Ishikawa (cell line): ENCODE measurements around the gene ARHGEF17.

ENCODE experiments used
- CEBPB ChIP-seq: IDR thresholded peaks from 2 replicates; pipeline ENCODE4 v1.6.1; 2012
- CREB1 ChIP-seq: IDR thresholded peaks from 2 replicates; pipeline ENCODE4 v1.6.1; 2012; ENCODE audit warnings: low read depth
- EGR1 ChIP-seq: IDR thresholded peaks from 2 replicates; pipeline ENCODE4 v1.6.1; 2012
- EP300 ChIP-seq: IDR thresholded peaks from 2 replicates; pipeline ENCODE4 v1.6.1; 2012; ENCODE audit warnings: borderline replicate concordance
- FOXM1 ChIP-seq: IDR thresholded peaks from 2 replicates; pipeline ENCODE4 v1.6.1; 2012; ENCODE audit warnings: low read depth, borderline replicate concordance
- NFIC ChIP-seq: IDR thresholded peaks from 2 replicates; pipeline ENCODE4 v1.6.1; 2012
- RAD21 ChIP-seq: IDR thresholded peaks from 2 replicates; pipeline ENCODE4 v1.6.1; 2012; ENCODE audit warnings: low read depth
- TAF1 ChIP-seq: IDR thresholded peaks from 2 replicates; pipeline ENCODE4 v1.6.1; 2012; ENCODE audit warnings: low read depth, mild to moderate bottlenecking
- TCF12 ChIP-seq: IDR thresholded peaks from 2 replicates; pipeline ENCODE4 v1.6.1; 2012; ENCODE audit warnings: low read depth
- TEAD4 ChIP-seq: IDR thresholded peaks from 2 replicates; pipeline ENCODE4 v1.6.1; 2012
- YY1 ChIP-seq: IDR thresholded peaks from 2 replicates; pipeline ENCODE4 v1.6.1; 2012; ENCODE audit warnings: low read depth
- ZBTB7A ChIP-seq: IDR thresholded peaks from 2 replicates; pipeline ENCODE4 v1.6.1; 2012; ENCODE audit warnings: low read depth
- TF ChIP-seq, protein P1 (sequence below): IDR thresholded peaks from 2 replicates; pipeline ENCODE4 v1.6.1; 2012; ENCODE audit warnings: low read depth, mild to moderate bottlenecking
- TF ChIP-seq, protein P2 (sequence below): IDR thresholded peaks from 2 replicates; pipeline ENCODE4 v1.6.1; 2012
- TF ChIP-seq, protein P3 (sequence below): IDR thresholded peaks from 2 replicates; pipeline ENCODE4 v1.6.1; 2012

ARHGEF17 gene

DNA sequence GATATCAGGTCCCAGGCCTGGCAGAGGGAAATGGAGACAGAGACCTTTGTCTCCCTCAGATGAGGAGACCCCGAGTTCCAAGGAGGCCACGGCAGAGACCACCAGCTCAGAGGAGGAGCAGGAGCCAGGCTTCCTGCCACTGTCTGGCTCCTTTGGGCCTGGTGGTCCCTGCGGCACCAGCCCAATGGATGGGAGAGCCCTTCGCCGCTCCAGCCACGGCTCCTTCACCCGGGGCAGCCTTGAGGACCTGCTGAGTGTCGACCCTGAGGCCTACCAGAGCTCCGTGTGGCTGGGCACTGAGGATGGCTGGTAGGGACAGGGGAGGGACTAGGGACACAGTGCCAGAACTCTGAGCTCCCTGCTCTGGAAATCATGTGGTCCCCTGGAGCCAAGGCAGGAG lies 55.1 kb downstream of the ARHGEF17 start:
- no peak for TF ChIP-seq TAF1
- TF ChIP-seq, protein P1, sequence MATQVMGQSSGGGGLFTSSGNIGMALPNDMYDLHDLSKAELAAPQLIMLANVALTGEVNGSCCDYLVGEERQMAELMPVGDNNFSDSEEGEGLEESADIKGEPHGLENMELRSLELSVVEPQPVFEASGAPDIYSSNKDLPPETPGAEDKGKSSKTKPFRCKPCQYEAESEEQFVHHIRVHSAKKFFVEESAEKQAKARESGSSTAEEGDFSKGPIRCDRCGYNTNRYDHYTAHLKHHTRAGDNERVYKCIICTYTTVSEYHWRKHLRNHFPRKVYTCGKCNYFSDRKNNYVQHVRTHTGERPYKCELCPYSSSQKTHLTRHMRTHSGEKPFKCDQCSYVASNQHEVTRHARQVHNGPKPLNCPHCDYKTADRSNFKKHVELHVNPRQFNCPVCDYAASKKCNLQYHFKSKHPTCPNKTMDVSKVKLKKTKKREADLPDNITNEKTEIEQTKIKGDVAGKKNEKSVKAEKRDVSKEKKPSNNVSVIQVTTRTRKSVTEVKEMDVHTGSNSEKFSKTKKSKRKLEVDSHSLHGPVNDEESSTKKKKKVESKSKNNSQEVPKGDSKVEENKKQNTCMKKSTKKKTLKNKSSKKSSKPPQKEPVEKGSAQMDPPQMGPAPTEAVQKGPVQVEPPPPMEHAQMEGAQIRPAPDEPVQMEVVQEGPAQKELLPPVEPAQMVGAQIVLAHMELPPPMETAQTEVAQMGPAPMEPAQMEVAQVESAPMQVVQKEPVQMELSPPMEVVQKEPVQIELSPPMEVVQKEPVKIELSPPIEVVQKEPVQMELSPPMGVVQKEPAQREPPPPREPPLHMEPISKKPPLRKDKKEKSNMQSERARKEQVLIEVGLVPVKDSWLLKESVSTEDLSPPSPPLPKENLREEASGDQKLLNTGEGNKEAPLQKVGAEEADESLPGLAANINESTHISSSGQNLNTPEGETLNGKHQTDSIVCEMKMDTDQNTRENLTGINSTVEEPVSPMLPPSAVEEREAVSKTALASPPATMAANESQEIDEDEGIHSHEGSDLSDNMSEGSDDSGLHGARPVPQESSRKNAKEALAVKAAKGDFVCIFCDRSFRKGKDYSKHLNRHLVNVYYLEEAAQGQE = no peak
- no peak for TF ChIP-seq TCF12
- no peak for TF ChIP-seq NFIC
- TF ChIP-seq EP300 = no peak

DNA sequence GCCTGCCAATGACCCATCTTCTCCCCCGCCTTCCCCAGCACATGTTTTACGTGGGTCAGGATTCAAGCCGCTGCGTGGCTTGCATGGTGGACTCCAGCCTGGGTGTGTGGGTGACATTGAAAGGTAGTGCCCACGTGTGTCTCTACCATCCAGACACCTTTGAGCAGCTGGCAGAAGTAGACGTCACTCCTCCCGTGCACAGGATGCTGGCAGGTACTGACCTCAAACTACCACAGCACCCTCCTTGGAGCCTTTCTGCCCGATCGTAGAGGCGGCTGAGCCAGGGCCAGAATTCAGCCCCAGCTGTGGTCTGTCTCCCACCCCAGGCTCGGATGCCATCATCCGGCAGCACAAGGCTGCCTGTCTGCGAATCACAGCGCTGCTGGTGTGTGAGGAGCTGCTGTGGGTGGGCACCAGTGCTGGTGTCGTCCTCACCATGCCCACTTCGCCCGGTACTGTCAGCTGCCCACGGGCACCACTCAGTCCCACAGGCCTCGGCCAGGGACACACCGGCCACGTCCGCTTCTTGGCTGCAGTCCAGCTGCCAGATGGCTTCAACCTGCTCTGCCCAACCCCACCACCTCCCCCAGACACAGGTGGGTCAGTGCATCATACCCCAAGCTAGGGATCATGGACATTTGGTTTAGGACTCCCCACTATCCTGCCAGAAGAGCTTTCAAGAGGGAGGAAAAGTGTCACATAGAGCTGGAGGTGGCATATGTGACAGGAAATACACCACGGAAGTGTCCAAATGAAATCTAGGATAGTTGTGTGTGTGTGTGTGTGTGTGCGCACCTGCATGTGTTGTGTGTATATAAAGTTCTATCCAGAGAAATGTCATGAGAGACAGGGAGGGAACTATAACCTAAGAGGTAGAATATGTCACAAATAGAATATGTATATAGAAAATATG lies 57.5 kb downstream of the ARHGEF17 start:
- TF ChIP-seq EGR1 (no peak), NFIC (no peak), TEAD4 (no peak), YY1 (no peak), CREB1 (no peak), CEBPB (no peak)
- TF ChIP-seq, protein P2, sequence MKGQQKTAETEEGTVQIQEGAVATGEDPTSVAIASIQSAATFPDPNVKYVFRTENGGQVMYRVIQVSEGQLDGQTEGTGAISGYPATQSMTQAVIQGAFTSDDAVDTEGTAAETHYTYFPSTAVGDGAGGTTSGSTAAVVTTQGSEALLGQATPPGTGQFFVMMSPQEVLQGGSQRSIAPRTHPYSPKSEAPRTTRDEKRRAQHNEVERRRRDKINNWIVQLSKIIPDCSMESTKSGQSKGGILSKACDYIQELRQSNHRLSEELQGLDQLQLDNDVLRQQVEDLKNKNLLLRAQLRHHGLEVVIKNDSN = no peak
- TF ChIP-seq, protein P1 = no peak

DNA sequence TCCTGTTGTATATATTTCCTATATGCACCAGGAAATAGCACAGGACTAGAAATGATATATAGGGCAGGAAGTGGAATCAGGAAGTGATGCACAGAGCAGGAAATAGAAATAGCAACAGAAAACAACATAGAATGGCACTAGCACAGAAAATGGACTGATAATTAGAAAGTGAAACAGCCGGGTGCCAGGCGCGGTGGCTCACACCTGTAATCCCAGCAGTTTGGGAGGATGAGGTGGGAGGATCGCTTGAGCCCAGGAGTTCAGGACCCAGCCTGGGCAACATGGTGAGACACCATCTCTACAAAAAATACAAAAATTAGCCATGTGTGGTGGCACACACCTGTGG lies 58.2 kb downstream of the ARHGEF17 start:
- TF ChIP-seq EP300 (no peak), FOXM1 (no peak), TEAD4 (no peak), EGR1 (no peak), TAF1 (no peak), ZBTB7A (no peak), CREB1 (no peak), CEBPB (no peak), YY1 (no peak)
- TF ChIP-seq, protein P3, sequence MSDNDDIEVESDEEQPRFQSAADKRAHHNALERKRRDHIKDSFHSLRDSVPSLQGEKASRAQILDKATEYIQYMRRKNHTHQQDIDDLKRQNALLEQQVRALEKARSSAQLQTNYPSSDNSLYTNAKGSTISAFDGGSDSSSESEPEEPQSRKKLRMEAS = no peak
- TF ChIP-seq, protein P1 = no peak

DNA sequence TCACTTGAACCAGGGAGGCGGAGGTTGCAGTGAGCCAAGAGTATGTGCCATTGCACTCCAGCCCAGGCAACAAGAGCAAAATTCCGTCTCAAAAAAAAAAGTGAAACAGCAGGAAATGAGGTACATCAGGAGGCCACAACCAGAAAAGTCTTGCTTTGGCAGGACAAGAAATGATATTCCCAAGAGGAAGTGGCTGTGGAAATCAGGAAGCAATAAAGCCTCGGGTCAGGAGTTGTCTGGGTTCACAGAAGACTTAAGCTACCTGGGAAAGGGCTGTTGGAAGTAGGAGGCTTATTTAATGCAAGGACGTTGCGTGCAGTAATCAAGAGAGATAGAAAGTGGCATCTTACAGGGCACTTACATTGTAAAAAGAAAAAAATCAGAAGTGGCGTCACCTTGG lies 58.9 kb downstream of the ARHGEF17 start:
- TF ChIP-seq, protein P3 = no peak
- no peak for TF ChIP-seq YY1
- TF ChIP-seq EGR1 = no peak
- no peak for TF ChIP-seq TCF12
- no peak for TF ChIP-seq NFIC
- no peak for TF ChIP-seq FOXM1
- no peak for TF ChIP-seq TAF1
- TF ChIP-seq TEAD4 = no peak
- TF ChIP-seq, protein P2 = no peak
- TF ChIP-seq CEBPB = no peak
- TF ChIP-seq, protein P1 = no peak
- TF ChIP-seq RAD21 = no peak
- no peak for TF ChIP-seq CREB1
- no peak for TF ChIP-seq EP300
- no peak for TF ChIP-seq ZBTB7A
